Prostate gland (tissue), 2 donors: Measurements from ENCODE around the gene CNKSR1.

ENCODE experiments used
- POLR2A ChIP-seq: fragments of 450-650 bp; IDR thresholded peaks from one replicate; pipeline ENCODE4 v1.6.1; 2016; ENCODE audit warnings: antibody characterized with exemption, mild to moderate bottlenecking
- TF ChIP-seq, protein P1 (sequence below), 4 experiments: fragments of 200-600 bp in 2 of 4; fragments of 450-650 bp in 2 of 4; sonication (generic) in 2 of 4; IDR thresholded peaks; 1 replicate in 3 of 4; 2 replicates in 1 of 4; pipeline ENCODE4 v1.5.1; 2016 to 2019; ENCODE audit warnings: antibody characterized with exemption in 4 of 4, mild to moderate bottlenecking in 2 of 4, moderate library complexity in 2 of 4

DNA sequence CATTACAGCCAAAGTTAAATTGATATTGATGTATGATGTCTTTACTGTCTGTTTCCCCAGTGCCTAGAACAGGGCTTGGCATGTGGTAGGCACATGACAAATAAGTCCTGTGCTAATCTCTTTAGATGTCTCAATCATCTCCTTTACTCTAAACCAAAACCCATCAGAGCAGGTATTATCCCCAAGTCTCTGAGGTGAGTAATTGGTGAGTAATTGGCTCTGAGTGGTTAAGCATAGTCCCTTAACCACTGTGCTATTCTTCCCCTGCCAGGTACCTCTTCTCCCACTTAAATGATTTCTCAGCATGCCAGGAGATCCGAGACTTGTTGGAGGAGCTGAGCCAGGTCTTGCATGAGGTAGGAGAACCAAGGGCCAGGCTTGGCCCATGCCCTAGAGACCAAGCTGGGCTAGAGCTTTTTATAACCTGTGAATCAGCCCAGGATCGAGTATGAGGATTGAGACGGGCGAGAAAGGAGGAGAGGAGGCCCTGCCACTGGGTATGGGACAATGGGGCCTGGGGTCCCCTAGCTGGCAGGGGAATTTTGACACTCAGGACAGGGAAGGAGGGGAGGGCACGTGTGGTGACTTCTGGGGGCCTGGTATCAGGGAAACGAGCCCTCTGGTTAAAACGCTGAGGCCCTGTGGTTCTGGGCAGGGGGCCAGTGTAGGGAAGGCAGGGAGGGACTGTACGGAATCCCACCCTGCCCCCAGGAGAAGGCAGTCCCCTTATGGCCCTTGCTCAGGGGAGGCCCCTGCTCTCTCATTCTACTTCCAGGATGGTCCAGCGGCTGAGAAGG is 4.5 kb downstream of the CNKSR1 start:
- no peak for TF ChIP-seq POLR2A
- TF ChIP-seq, protein P1, sequence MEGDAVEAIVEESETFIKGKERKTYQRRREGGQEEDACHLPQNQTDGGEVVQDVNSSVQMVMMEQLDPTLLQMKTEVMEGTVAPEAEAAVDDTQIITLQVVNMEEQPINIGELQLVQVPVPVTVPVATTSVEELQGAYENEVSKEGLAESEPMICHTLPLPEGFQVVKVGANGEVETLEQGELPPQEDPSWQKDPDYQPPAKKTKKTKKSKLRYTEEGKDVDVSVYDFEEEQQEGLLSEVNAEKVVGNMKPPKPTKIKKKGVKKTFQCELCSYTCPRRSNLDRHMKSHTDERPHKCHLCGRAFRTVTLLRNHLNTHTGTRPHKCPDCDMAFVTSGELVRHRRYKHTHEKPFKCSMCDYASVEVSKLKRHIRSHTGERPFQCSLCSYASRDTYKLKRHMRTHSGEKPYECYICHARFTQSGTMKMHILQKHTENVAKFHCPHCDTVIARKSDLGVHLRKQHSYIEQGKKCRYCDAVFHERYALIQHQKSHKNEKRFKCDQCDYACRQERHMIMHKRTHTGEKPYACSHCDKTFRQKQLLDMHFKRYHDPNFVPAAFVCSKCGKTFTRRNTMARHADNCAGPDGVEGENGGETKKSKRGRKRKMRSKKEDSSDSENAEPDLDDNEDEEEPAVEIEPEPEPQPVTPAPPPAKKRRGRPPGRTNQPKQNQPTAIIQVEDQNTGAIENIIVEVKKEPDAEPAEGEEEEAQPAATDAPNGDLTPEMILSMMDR (IDR thresholded peaks at IDR 0.05) = no peak
